Liver (tissue), 9 donors: ENCODE results near the gene MLLT6. TPM values are rescaled to one million over a fixed set of nuclear protein-coding genes. Genes with fewer than 3 reads are reported as not detected.
A peak's percentile ranks its signal among the peaks of the same experiment; 100 is the strongest.

Source experiments
- DNase-seq: peaks from one replicate; pipeline ENCODE4 v3.0.0-alpha.2; 2017; ENCODE audit warnings: low spot score
- H3K27ac ChIP-seq, 2 donors: one replicate each; pipeline ENCODE4 v1.7.0; 2013; ENCODE audit warnings: inconsistent platforms in 2 of 2, low read length in 2 of 2, control low read depth in 1 of 2, low read depth in 1 of 2, mild to moderate bottlenecking in 1 of 2
- H3K27me3 ChIP-seq, 4 donors: one replicate each; pipeline versions ENCODE4 v1.6.1 to v1.7.0; 2013; ENCODE audit warnings: low read length in 3 of 4, inconsistent platforms in 1 of 4, mild to moderate bottlenecking in 1 of 4, moderate library complexity in 1 of 4; ENCODE audit not compliant: control insufficient read depth in 4 of 4, insufficient read depth in 4 of 4
- H3K36me3 ChIP-seq, 4 donors: one replicate each; pipeline versions ENCODE4 v1.6.1 to v1.7.0; 2013; ENCODE audit warnings: low read length in 3 of 4, mild to moderate bottlenecking in 3 of 4, low read depth in 1 of 4, moderate library complexity in 1 of 4; ENCODE audit not compliant: control insufficient read depth in 4 of 4, insufficient read depth in 3 of 4
- H3K4me1 ChIP-seq, 4 donors: one replicate each; pipeline versions ENCODE4 v1.6.1 to v1.7.0; 2013; ENCODE audit warnings: low read length in 3 of 4, mild to moderate bottlenecking in 3 of 4, moderate library complexity in 1 of 4; ENCODE audit not compliant: control insufficient read depth in 4 of 4, insufficient read depth in 4 of 4
- H3K4me3 ChIP-seq, 3 donors: one replicate each; pipeline versions ENCODE4 v1.6.1 to v1.7.0; 2013; ENCODE audit warnings: low read length in 3 of 3, control low read depth in 1 of 3, low read depth in 1 of 3, mild to moderate bottlenecking in 1 of 3
- H3K9ac ChIP-seq, 2 donors: one replicate each; pipeline ENCODE4 v1.7.0; 2013; ENCODE audit warnings: low read length in 2 of 2, mild to moderate bottlenecking in 2 of 2, moderate library complexity in 2 of 2, control low read depth in 1 of 2, low read depth in 1 of 2
- H3K9me3 ChIP-seq, 4 donors: one replicate each; pipeline versions ENCODE4 v1.6.1 to v1.7.0; 2013; ENCODE audit warnings: low read length in 3 of 4; ENCODE audit not compliant: control insufficient read depth in 4 of 4
- CTCF ChIP-seq: fragments of 150-350 bp; IDR thresholded peaks from 2 replicates; pipeline ENCODE4 v1.5.1; 2017; ENCODE audit warnings: improper control_type of control experiment, low read depth, low read length; ENCODE audit not compliant: missing input control
- EGR1 ChIP-seq, 2 donors: IDR thresholded peaks; 2 replicates each; pipeline ENCODE4 v1.6.1; 2016 to 2018; ENCODE audit warnings: antibody characterized with exemption in 2 of 2, low read depth in 2 of 2
- FOXA1 ChIP-seq: IDR thresholded peaks from 2 replicates; pipeline ENCODE4 v1.6.1; 2016; ENCODE audit warnings: antibody characterized with exemption
- FOXA2 ChIP-seq: IDR thresholded peaks from 2 replicates; pipeline ENCODE4 v1.6.1; 2016; ENCODE audit warnings: antibody characterized with exemption
- GABPA ChIP-seq, 2 donors: IDR thresholded peaks in 1 of 2; conservative IDR thresholded peaks in 1 of 2; 2 replicates each; pipeline ENCODE4 v1.6.1; 2016; ENCODE audit warnings: antibody characterized with exemption in 2 of 2, mild to moderate bottlenecking in 1 of 2, moderate library complexity in 1 of 2
- HNF4A ChIP-seq, 2 donors: conservative IDR thresholded peaks; 2 replicates each; pipeline ENCODE4 v1.6.1; 2016; ENCODE audit warnings: antibody characterized with exemption in 2 of 2, mild to moderate bottlenecking in 2 of 2
- HNF4G ChIP-seq: IDR thresholded peaks from 2 replicates; pipeline ENCODE4 v1.6.1; 2016; ENCODE audit warnings: antibody characterized with exemption
- JUND ChIP-seq, 2 donors: IDR thresholded peaks; 2 replicates each; pipeline ENCODE4 v1.6.1; 2016; ENCODE audit warnings: antibody characterized with exemption in 2 of 2
- NR2F2 ChIP-seq: IDR thresholded peaks from 2 replicates; pipeline ENCODE4 v1.6.1; 2016; ENCODE audit warnings: antibody characterized with exemption
- RAD21 ChIP-seq, 2 donors: IDR thresholded peaks; 2 replicates each; pipeline ENCODE4 v1.6.1; 2016; ENCODE audit warnings: antibody characterized with exemption in 2 of 2, mild to moderate bottlenecking in 2 of 2
- REST ChIP-seq: IDR thresholded peaks from 2 replicates; pipeline ENCODE4 v1.6.1; 2016; ENCODE audit warnings: antibody characterized with exemption, mild to moderate bottlenecking
- RXRA ChIP-seq, 2 donors: IDR thresholded peaks; 2 replicates each; pipeline ENCODE4 v1.6.1; 2017 to 2018; ENCODE audit warnings: antibody characterized with exemption in 2 of 2, mild to moderate bottlenecking in 1 of 2
- SP1 ChIP-seq: IDR thresholded peaks from 2 replicates; pipeline ENCODE4 v1.6.1; 2018; ENCODE audit warnings: antibody characterized with exemption, mild to moderate bottlenecking
- TAF1 ChIP-seq: conservative IDR thresholded peaks from 2 replicates; pipeline ENCODE4 v1.6.1; 2016; ENCODE audit warnings: antibody characterized with exemption, mild to moderate bottlenecking
- YY1 ChIP-seq: IDR thresholded peaks from 2 replicates; pipeline ENCODE4 v1.6.1; 2016; ENCODE audit warnings: antibody characterized with exemption, mild to moderate bottlenecking
- ZBTB33 ChIP-seq: IDR thresholded peaks from 2 replicates; pipeline ENCODE4 v1.6.1; 2016; ENCODE audit warnings: antibody characterized with exemption
- WGBS: extraction: QIAGEN DNeasy Blood & Tissue Kit; methylation state at CpG from one replicate; pipeline ENCODE4 v1.1.7; 2013; 5-methylcytosine and 5-hydroxymethylcytosine counted together
- polyA plus RNA-seq, 2 donors: library from polyadenylated mRNA; stranded (reverse) in 1 of 2; unstranded in 1 of 2; fragments of 200-250 nt in 1 of 2; fragments of >200 nt in 1 of 2; fragmentation: Nextera tagmentation in 1 of 2; extraction: Ambion mirVana in 1 of 2; gene quantifications; one replicate each; pipeline versions ENCODE4 v1.2.1 to v1.2.3, GENCODE V29; 2013 to 2015
- total RNA-seq, 2 donors: library from RNA; depleted of rRNA; stranded (reverse); fragments of >200 nt; gene quantifications; one replicate each; pipeline ENCODE4 v1.2.3, GENCODE V29; 2014
- TF ChIP-seq, protein P1 (sequence below): IDR thresholded peaks from 2 replicates; pipeline ENCODE4 v1.6.1; 2016; ENCODE audit warnings: antibody characterized with exemption
- TF ChIP-seq, protein P2 (sequence below): IDR thresholded peaks from 2 replicates; pipeline ENCODE4 v1.6.1; 2016; ENCODE audit warnings: antibody characterized with exemption
- donor health status: healthy.
- donor health status: healthy.
- donor health status: healthy.
- donor health status: healthy.
- donor health status: healthy.

MLLT6 gene
- total and polyA plus RNA-seq, 4 donors = 3.3 to 22.8 (median 8.1) TPM

DNA sequence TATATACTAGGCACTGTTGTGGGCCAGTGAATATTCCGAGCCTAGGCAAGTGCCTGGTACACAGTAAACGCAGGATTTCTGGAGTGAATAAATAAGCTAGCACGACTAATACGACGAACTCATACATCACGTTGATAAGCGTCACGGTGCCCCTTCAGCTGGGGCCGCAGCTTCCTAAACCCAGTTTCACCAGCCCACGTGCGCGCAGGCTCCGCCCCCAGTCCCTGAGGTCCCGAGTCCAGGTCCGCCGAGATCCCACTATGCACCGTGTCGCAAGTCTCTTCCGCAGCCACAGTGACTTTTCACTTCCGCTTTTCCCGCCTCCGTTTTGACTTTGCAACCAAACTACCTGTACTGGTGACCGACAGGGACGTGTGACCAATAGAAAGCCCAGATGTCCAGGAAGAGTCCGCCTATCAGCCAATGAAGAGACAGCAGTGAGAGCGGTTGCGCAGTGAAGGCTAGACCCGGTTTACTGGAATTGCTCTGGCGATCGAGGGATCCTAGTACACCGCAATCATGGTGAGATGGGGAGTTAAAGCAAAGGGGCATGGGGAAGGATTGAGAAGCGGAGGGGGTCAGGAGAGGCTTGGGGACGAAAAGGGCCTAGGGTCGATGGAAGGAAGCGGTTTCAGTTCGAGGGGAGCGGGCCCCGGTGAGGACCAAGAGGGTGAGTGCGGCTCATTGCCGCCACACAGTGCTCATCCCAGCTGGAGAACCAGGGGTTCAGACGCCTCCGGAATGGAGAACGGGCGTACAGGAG, 47.4 kb downstream of the MLLT6 start, which contains the start of gene PSMB3:
TSS of gene PSMB3 (plus strand) at position 434 of the 763 bp plus-strand sequence. CDS start at position 520, 86 bp downstream.
- DNase-seq = peak; percentile 93
- Histone ChIP-seq H3K36me3 (peaks cover 3 to 11% (median 9%) of the 10 kb centered on the region in 4 donors), H3K4me1 (peaks cover 13 to 52% (median 41%) of the 10 kb centered on the region in 4 donors), H3K27ac (peak within 1 kb of the TSS; percentile 89 to 94), H3K4me3 (peak within 1 kb of the TSS; percentile 76 to 99 (median 94)), H3K9ac (peak within 1 kb of the TSS; percentile 84 to 91), H3K9me3 (no peaks in the 10 kb centered on the region), H3K27me3 (no peaks in the 10 kb centered on the region)
- under 1% methylated on average over 44 of the region's 44 CpGs for WGBS
- TF ChIP-seq FOXA1 (peak; percentile 59), SP1 (peak; percentile 96), JUND (IDR thresholded peaks at IDR 0.05) (no peak), GABPA (IDR thresholded peaks at IDR 0.05 in 1 of 2, conservative IDR thresholded peaks at IDR 0.05 in 1 of 2) (peak; percentile 62 to 95), HNF4A (conservative IDR thresholded peaks at IDR 0.05) (peak; percentile 71 to 87), HNF4G (peak; percentile 36), TAF1 (no peak), YY1 (peak; percentile 45), REST (peak; percentile 61), FOXA2 (no peak), CTCF (no peak), ZBTB33 (peak; percentile 97), RXRA (IDR thresholded peaks at IDR 0.05) (peak; percentile 43 to 53), RAD21 (IDR thresholded peaks at IDR 0.05) (peak; percentile 51 to 52), EGR1 (IDR thresholded peaks at IDR 0.05; ENCODE audit: low read depth in 2 of 2) (peak; percentile 83 to 90), NR2F2 (peak; percentile 55)
- TF ChIP-seq, protein P1, sequence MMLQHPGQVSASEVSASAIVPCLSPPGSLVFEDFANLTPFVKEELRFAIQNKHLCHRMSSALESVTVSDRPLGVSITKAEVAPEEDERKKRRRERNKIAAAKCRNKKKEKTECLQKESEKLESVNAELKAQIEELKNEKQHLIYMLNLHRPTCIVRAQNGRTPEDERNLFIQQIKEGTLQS = no peak
- TF ChIP-seq, protein P2, sequence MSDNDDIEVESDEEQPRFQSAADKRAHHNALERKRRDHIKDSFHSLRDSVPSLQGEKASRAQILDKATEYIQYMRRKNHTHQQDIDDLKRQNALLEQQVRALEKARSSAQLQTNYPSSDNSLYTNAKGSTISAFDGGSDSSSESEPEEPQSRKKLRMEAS = peak; percentile 99
